ENCODE results near the gene TFAP2A. TPM values are rescaled to one million over a fixed set of nuclear protein-coding genes. Genes with fewer than 3 reads are reported as not detected.

TFAP2A gene
- 30.1 TPM for total RNA-seq

DNA sequence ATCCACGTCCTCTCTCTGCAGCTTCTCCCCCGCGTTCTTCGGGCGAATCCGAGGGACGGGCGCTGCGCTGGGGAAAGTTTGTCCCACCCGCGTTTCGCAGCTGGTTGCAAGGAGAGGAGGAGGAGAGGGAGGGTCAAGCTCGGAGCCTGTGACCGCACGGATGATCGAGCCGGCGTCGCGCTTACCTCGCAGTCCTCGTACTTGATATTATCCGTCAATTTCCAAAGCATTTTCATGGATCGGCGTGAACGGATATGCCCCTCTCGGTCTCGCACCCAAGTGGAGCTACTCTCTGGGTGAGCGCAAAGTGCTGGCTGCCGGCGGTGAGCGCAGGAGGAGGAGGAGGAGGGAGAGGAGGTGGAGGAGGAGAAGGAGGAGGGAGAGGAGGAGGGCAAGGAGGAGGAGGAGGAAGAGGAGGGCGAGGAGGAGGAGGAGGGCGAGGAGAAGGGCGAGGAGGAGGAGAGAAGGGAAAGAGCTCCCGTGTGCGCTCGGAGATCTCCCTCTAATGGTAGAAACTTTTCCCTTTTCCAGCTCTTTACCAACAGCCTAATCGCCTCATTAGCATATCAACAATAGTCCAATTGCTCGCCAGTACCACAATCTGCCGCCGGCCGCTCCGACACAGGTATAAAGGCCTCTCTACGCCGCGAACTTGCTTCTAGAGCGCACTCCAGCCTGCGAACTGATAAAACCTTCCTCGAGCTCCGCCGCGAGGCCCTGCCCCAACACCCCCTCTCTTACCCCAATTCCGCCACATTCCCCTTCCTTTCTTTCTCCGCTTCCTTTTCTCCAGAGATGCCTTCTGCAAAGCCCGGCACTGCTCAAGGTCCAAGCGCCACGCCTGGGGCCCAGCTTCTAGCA is at the start of gene TFAP2A:
TSS of gene TFAP2A (minus strand) at position 319 of the 861 bp plus-strand sequence. CDS start at position 236, 83 bp downstream.

Other genes starting within 250 kb of the TFAP2A start
- gene GCNT2, start 106.3 kb upstream of the TFAP2A start, total RNA-seq = 34.2 TPM